PC-3 (cell line): ENCODE measurements around the gene SAA4.

Experiments used
- CTCF ChIP-seq: fragments of 300-600 bp; sonication (generic); conservative IDR thresholded peaks from 2 replicates; pipeline ENCODE4 v1.5.1; 2017; ENCODE audit warnings: antibody characterized with exemption, low read depth, mild to moderate bottlenecking, low read length
- EZH2 ChIP-seq: fragments of 300-600 bp; sonication (generic); IDR thresholded peaks from one replicate; pipeline ENCODE4 v1.6.1; 2017; ENCODE audit warnings: antibody characterized with exemption, mild to moderate bottlenecking, low read length; ENCODE audit not compliant: unreplicated experiment
- EZH2phosphoT487 ChIP-seq: fragments of 300-600 bp; sonication (generic); IDR thresholded peaks from 2 replicates; pipeline ENCODE4 v1.6.1; 2018; ENCODE audit warnings: mild to moderate bottlenecking, antibody characterized with exemption, low read length, borderline replicate concordance

GRCh38 chr11:18235394-18236334, 938 bp downstream of the SAA4 start:
- TF ChIP-seq CTCF (no peak), EZH2phosphoT487 (no peak), EZH2 (no peak)
